Central memory CD4-positive, alpha-beta T cell (primary cell): Measurements from ENCODE around the gene VDAC1.
"Not testable (repeated sequence)": the region's sequence is repeated elsewhere in the genome, so short reads cannot be mapped to it uniquely, and the experiment has no call there.

Source experiments
- DNase-seq: peaks from one replicate; pipeline ENCODE4 v3.0.0; 2022

VDAC1 gene

DNA sequence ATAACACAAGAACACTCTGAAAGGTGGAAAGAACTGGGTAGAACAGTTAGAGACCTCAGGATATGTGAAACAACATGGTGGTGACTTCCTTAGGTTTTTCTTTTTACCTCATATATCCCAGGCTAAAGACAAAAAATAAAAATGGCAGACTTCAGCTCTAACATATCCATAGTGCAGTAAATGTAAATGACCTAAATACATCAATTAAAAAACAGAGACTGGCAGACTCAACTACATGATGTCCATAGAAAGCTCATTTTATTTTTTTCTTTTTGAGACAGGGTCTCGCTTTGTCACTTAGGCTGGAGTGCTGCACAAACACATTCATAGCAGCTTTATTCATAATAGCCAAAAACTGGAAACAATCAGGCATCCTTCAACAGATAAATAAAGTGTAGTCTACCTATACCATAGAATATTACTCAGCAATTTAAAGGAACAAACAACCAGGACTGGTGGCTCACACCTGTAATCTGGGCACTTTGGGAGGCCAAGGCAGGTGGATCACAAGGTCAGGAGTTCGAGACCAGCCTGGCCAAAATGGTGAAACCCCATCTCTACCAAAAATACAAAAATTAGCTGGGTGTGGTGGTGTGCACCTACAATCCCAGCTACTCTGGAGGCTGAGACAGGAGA, 41.2 kb downstream of the VDAC1 start:
- no peak for DNase-seq

DNA sequence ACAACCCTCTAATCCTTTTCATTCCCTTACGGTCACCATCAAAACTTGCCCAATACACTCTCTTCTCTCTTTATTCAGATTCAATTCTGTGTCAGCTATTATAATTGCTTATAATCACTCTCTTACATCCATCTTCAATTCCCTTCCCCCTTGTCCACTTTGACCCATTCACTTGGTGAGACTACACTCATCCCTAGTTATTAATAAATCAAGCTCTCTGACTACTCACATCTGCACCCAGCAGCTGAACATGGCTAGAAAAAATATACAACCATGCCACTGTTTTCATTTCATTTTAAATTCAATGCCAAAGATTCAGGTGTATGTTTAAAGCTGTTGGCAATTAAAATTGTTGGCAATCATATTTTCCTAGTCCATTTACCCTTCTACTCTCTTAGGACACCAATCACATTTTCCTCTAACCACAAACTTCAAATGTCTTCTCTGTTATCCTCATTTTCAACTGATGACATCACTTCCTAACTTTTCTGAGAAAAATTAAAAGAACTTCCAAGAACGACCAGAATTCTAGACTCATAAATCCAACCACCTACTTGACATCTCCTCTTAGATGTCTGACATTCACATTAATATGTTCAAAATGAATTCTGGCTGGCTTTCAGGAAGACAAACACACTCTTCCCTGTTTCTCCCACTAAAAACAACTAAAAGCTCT, 41.8 kb downstream of the VDAC1 start:
- DNase-seq = no peak

DNA sequence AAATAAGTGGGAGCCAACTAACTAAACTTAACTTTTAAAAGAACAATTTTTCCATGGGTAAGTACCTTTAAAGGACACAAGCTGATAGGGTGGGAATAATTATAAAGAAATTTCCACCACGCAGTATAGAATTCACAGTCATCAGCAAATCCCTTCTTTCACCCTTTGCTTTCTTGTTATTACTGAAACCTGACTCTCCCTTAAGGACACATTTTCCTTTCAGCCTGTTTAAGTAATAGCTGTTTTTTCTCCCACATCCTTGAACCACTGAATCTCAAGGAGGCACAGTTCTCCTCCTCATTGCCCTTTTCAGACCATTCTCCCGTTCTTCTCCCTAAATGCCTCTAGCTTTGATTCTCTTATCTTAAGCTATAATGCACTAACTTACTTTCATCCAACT, 42.6 kb downstream of the VDAC1 start:
- DNase-seq = no peak

DNA sequence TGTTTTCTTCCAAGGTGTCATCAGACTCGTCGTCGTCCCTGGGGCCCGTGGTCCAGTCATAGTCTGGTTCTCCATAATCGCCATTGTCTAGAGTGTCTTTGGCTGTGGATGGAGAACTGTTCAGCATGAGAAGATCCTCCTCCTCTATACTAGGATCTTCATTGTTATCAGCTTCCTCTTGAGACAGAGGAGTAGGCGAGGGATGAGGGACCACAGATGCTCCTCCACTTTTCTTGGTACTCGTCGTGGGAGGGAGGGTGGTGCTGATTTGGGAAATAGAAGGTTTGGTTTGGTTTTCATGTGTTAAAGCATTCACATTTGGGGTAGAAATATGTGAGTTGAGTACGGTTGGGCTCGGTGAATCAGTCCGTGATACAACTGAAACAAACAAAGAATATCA, 45.1 kb downstream of the VDAC1 start:
- DNase-seq = no peak

DNA sequence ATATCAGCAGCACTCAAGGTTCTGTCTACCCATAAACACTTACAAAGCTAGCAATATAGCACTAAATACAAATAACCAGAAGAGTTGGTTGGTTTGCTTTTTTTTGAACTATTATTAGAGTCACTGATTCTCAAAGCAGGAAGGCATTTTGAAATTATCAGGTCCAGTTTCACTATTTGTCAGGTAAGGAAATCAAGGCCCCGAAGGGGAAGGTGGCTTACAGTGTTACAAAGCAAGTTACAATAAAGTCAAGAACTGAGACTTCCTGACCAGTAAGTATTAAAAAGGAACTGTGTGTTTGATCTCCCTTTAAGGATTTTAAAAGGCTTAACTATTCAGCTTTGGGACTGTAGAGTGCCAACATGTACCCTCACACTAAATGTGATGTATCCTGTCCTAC, 47.2 kb downstream of the VDAC1 start:
- no peak for DNase-seq

DNA sequence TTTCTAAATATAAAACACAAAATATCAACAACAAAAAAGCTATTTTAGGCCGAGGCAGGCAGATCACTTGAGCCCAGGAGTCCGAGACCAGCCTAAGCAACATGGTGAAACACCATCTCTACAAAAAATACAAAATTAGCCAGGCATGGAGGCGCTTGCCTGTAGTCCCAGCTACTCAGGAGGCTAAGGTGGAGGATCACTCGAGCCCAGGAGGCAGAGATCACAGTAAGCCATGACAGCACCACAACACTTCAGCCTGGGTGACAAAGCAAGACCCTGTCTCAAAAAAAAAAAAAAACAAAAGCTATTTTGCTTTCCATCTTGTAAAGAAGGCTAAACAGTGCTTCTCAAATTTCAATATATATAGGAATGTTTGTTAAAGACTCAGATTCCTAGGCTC, 47.7 kb downstream of the VDAC1 start:
- no peak for DNase-seq

DNA sequence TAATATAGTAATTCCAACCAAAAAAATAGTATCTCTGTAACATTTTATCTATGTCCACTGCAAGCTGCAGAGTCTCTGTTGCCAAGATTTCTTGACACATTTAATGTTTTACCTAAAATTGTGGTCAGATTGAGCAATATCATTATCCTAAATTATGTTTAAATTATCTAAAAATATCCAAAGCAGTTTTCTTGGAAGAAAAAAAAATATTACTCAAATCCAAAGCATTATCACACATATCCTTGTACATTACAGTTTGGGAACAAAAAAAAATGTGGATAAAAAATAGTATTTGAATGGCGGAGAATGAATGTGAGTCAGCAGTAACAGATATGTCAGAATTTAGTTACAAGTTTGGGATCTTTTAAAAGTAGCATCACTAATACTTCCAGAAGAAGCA, 48.6 kb downstream of the VDAC1 start:
- not testable (repeated sequence) for DNase-seq

DNA sequence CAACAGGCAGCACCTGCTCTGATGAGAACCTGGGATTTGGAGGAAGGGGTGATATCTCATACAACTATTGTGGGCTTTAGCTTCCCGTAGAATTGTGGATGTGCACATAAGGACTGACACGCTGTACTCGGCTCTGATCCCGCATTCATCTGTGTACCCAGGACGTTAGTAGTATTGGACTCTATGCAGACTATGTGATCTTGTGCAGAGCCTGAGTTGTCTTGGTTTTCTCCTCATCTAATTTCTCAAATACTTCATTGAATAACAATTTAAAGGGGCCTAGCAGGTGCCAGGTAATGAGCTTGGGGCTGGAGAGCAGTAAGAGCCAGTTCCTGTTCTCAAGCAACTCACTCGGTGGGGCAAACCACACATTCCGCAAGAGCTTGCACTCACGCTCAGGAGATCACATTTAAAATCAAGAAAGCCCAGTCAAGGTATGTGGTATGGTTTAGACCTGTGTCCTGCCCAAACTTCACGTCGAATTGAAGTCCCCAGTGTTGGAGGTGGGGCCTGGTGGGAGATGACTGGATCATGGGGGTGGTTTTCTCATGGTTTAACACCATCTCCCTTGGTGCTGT, 51.1 kb downstream of the VDAC1 start:
- no peak for DNase-seq

DNA sequence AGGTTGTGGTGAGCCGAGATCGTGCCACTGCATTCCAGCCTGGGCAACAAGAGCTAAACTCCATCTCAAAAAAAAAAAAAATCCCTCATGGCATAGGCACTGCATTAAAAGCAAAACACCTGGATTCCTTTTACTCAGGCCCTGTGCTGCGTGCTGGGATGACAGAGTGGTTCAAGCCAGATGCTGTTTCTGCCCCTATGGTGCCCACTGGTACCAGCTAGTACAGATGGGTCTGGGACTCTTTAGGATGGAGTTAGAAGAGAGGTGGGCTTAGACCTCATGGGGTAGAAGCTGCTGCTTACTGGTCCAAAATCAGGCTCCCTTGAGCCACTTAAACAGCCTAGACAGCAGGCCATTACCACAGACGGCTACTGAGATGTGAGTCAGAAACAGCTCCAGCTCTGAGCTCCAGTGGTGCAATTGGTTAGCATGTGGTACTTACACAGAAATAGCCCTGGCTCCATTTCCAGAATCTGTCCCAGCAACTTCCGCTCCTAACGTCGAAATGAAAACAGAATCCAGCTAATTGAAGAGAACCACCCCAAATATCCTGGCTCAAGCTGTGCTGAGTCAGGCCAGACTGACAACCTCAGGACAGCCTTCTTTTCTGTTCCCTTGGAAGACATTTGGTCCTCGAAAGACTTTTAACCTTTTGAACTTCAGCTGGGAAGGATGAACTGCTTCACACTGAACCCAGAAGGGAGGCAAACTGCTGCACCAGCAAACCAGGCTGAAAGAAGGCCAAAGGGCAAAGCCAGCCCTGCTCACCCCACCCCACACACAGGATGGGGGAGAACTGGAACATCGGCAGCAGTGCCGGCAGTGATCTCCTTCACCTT, 51.8 kb downstream of the VDAC1 start:
- DNase-seq = no peak

DNA sequence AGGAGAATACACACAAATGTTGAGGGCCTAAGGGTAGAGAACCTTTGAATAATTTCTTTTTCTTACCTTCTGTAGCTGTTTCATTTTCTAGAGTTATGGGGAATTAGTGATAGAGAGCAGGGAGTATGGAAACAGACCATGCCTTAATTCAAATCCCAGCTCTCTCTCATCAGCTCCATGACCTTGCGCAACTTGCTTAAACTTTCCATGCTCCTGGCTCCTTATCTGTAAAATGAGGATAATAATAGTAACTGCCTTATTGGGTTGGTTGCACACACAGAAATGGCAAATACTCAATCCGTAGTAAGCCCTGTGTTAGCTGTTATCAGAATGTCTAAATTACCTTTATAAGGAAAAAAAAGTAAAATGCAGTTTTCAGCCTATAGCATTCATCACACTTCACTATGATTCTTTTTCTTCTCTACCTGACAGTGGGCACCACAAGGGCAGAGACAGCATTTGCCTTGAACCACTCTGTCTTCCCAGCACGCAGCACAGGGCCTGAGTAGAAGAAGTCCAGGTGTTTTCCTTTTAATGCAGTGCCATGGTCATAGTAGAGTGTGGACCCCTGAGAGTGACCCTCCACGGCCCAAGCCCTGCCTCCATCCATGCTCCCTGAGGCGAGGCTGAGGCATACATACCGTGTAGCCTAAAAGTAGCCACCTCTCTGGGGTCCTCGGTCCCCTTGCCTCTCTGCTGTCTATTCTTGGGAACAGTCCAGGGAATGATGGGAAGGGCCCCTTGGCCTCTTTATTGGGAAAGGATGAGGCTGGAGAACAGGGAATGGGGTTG, 53.8 kb downstream of the VDAC1 start:
- DNase-seq = no peak

DNA sequence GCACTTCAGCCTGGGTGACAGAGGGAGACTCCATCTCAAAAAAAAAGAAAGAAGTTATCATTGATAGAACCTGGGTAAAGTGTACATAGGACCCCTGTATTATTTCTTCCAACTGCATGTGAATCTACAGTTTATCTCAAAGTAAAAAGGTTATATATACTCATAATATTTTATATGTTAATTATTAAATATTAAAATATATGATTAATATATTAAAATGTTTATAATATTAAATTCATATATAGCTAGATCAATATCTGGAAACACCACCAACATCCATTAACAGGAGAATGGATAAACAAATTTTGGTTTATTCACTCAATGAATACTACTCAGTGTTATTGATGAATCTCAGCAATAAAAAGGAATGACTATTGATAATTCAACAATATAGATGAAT, 56.1 kb downstream of the VDAC1 start:
- no peak for DNase-seq

DNA sequence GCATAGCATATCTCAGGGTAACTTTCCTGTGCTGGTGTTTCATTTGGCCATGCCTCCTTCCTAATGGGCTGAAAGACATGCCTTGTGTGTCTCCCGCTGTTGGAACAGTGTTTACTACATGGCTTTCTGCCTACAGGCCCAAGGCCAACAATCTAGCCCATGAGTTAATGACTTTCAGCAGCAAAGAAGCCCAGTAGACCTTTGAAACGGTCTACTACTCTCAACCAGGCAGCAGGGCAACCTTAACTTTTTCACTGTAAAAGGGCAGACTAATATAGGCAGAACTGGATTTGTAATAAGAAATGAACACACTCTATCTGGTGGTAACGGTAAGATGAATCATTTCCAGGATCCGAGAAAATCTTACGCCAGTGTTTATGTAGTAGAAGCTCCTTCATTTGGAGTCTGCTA, 57.3 kb downstream of the VDAC1 start:
- no peak for DNase-seq

DNA sequence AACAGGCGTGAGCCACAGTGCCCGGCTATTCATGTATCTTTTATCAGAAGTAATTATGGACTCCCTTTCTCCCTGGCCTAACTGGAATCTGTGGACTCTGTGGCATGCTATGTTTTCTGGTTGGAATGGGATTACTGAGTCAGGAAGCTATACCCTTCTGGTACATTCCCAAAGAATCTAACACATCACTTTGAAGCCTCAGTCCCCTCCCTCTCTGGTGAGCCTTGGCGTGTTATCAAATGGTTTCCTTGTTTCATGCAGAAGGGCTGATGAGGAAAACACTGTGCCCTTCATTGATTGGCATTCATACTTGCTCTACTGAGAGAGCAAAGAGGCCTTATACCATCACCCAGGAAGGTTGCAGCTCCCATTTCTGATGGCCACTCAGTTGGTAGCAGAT, 59.2 kb downstream of the VDAC1 start:
- DNase-seq = no peak

DNA sequence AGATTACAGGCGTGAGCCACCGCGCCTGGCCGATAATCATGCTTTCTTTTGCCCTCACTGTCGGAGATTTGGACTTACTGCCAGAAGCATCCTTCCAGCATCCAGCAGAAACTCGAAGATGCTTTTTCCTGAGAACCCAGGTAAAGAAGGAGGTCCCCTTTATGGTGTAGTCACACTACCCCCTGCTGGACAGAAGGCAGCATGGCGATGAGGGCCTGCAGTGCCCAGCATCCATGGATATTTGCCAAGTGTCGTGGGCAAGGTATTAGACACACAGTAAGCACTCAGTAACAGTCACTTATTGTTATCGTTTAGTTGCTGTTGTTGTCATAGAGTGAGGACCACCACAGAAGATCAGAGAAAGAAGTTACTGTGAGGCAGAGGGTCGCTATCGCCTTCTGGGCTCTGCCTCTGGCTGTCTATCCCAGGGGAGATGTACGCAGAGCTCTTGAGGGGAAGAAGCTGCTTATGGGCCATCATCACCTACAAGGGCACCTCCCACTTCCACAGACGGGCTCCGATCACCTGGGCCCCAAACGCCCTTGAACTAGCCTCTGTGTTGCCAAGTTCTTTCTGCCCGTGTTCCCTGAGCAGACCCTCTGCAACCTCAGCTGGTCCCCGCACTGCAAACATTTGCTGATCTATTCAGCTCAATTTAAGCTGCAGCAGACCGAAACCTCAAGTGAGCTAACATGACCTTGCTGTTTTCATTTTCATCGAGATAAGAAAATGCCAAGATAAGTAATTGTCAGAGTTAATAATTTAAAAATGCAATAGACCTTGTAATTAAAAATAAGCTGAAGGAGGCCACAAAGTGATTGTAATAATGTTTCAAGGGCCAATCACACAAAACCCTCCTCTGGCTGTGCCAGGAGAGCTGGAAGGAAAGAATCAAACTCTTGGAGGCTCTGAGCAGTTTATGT, 60.3 kb downstream of the VDAC1 start:
- no peak for DNase-seq

DNA sequence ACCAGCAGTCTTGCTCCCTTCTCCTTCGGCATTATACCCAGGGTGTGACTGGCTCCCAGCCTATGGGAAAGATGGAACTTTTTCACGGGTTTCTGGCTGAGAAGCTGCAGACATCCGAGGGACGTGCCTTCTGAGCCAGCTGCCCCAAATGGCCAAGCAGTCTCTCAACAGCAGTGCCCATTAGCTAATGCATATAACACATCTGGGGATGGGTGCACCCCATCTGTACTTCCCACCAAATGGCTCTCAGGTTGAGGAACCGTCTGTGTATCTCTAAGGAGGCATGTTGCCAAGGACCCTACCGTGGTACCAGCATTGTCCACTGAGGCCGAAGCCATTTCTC, 61.3 kb downstream of the VDAC1 start:
- no peak for DNase-seq

DNA sequence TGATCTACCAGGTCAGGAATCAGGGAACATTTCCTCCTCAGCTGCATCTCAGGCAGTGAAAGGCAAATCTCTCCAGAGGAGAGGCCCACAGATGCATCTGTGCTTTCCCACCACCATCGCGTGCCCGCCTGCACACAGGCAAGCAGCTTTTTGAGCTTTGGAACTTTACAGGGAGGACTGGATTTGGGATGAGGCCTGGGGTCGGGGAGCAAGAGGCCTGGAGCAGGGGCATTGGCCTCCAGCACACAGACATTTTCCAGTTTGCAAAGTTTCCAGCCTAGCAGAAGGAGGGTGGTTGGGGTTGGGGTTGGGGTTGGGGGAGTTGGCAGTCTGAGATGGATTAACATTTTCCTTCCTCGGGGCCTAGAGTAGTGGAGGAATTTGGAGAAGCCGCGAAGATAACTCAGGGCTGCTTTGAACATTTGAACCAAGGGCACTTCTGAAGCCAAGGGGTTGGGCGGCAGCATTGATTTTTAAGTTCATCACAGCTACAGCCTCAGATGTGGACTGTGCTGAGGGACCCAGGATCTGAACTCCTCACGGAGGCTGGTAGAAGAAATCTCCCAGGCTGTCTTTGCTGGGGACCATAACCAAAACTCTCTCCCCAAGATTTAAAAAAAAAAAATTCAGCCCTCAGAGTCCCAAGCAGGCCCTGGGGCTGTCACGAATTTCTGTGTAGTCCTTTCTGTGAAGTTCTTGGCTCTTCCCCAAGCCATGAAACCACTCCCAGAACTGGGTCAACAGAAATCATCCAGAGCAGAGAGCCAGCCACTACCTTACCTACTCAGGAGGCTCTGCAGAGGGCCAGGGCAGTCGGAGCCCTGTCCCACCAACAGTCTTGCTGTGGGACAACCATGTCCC, 61.9 kb downstream of the VDAC1 start:
- DNase-seq = no peak

DNA sequence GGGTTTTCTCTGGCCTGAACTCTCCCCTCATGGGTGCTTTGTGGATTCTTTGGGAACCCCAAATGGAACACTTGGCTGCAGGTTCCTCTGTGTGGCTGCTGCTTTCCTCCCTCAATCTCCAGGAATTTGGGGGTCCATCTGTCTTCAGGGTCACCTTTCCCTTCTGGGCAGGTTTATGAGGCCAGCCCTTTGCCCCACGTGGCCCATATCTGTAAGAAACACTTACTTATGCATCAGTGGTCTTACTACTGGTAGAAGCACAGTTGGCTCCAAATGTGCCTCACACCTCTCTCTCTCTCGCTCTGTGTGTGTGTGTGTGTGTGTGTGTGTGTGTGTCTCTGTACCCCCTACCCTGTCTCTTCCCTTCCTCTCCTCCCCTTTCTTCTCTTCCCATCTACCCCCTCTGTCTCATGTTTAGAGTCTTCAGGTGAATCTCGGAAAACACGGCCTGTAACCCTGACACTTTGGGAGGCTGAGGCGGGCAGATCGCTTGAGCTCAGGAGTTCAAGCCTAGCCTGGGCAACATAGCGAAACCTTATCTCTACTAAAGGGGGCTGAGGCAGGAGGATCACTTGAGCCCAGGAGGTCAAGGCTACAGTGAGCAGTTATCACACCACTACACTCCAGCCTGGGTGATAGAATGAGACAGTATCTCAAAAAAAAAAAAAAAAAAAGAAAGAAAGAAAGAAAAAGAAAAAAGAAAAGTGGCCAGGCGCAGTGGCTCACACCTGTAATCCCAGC, 63.1 kb downstream of the VDAC1 start:
- no peak for DNase-seq

DNA sequence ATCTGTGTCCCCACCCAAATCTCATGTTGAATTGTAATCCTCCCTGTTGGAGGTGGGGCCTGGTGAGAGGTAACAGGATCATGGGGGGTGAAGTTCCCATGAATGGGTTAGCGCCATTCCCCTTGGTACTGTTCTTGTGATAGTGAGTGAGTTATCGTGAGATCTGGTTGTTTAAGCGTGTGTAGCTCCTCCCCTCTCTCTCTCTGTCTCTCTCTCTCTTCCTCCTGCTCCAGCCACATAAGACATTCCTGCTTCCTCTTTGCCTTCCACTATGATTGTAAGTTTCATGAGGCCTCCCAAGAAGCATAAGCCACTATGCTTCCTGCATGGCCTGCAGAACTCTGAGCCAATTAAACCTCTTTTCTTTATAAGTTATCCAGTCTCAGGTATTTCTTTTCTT, 65.1 kb downstream of the VDAC1 start:
- DNase-seq = no peak

DNA sequence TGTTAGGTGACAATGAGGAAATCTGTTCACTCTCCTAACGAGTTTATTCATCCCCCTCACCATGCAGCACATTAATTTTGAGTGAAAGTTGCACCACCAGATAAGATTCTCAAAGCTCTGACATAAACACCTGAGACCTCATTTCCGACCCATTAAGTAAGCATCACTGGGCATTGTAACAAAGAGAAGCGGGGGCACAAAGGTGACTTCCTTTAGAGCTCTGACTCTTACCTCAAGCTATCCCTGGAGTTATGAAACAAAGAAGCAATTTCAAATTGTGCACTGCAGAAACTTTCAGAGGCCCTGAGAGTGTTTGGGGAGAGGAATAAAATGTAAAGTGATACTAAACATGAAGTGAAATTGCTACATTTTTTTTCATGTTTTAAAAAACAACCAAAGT, 65.8 kb downstream of the VDAC1 start:
- DNase-seq = no peak
